Activated CD8-positive, alpha-beta T cell treated with anti-CD3 and anti-CD28 coated beads, Interleukin-2, amount 10 ng/mL, durations not matched to agents 7 days and 5 days (primary cell): ENCODE data around the gene MYZAP. TPM values are rescaled to one million over a fixed set of nuclear protein-coding genes. Genes with fewer than 3 reads are reported as not detected.

ENCODE experiments used
- ATAC-seq: fragments of 150-1000 bp; cut with Tn5 transposase; one replicate; pipeline ENCODE4 v1.10.0; 2021; ENCODE audit warnings: moderate library complexity
- CTCF ChIA-PET: fragments of 350-600 bp; sonication (Branson Sonifier 250); formaldehyde crosslinking; loops from one replicate; lab custom pipeline; 2021; ENCODE audit warnings: antibody characterized with exemption; lab: Charles Lee
- POLR2A ChIA-PET: fragments of 350-600 bp; sonication (Branson Sonifier 250); formaldehyde crosslinking; loops from one replicate; lab custom pipeline; 2021; ENCODE audit warnings: antibody characterized with exemption; lab: Charles Lee
- DNase-seq: peaks from one replicate; pipeline ENCODE4 v3.0.0-alpha.2; 2020
- H3K27ac Mint-ChIP-seq: one replicate; pipeline ENCODE4 v1.8.0; 2021; ENCODE audit warnings: mild to moderate bottlenecking, mixed read lengths
- H3K27me3 Mint-ChIP-seq: one replicate; pipeline ENCODE4 v1.8.0; 2021; ENCODE audit warnings: low read depth, mixed read lengths
- H3K36me3 Mint-ChIP-seq: one replicate; pipeline ENCODE4 v1.8.0; 2021; ENCODE audit warnings: low read depth, mixed read lengths
- H3K4me1 Mint-ChIP-seq: one replicate; pipeline ENCODE4 v1.8.0; 2021; ENCODE audit warnings: low read depth, mixed read lengths
- H3K4me3 Mint-ChIP-seq: one replicate; pipeline ENCODE4 v1.8.0; 2021; ENCODE audit warnings: mild to moderate bottlenecking, mixed read lengths
- H3K9me3 Mint-ChIP-seq: one replicate; pipeline ENCODE4 v1.8.0; 2022; ENCODE audit warnings: mixed read lengths; ENCODE audit not compliant: insufficient read depth
- total RNA-seq, 2 experiments: library from RNA; stranded (reverse); gene quantifications; one replicate each; pipeline ENCODE4 v1.2.3, GENCODE V29; 2021

MYZAP gene
- total RNA-seq, 2 experiments from 2014 or later: not detected

DNA sequence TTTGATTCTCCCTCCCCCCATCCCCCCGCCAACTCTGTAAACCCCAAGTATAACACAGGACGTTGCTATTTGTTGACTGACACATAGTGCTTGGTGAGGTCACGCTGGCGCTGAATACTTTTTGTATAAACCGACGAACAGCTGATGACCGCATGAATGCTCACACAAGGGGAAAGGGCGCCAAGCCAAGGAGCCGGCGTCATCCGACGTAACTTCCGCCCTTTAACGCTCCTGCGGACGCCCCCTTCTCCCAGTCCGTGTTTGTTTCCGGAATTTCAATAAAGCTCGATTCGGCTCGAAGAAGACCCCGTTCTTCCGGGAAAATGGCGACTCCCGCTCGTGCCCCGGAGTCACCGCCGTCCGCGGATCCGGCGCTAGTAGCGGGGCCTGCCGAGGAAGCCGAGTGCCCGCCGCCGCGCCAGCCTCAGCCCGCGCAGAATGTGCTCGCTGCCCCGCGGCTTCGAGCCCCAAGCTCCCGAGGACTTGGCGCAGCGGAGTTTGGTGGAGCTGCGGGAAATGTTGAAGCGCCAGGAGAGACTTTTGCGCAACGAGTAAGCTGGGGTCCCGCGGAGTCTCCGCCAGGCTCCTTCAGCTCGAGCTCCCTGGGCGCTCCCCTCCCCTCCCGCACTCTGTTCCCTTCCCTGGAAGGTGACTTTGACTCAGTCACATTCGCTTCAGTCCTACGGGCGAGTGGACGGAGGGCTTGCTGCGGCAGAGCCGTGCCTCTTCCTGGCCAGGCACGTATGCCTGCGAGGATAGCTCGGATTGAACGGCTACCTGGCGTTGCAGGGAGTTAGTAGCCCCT lies 114.9 kb downstream of the MYZAP start, which contains the start of gene POLR2M:
Gene POLR2M, plus strand, starts transcription at position 310 of the 805 bp plus-strand sequence. Its CDS starts 129 bp downstream, at position 439.
- Mint-ChIP-seq H3K4me1 (peaks cover 58% of the 10 kb centered on the region), H3K9me3 (no peaks in the 10 kb centered on the region), H3K27me3 (peaks cover 9% of the 10 kb centered on the region), H3K36me3 (peaks cover 39% of the 10 kb centered on the region), H3K27ac (peak within 1 kb of the TSS; percentile 87), H3K4me3 (peak within 1 kb of the TSS; percentile 90)
- ATAC-seq: peak; percentile 90
- ChIA-PET POLR2A (interaction anchor here (0.5 to 2.5 kb wide), 9 partner anchors 10 to 154 kb away, joined by 3 to 14 read pairs (median 3); no protein-coding TSS in a partner anchor), CTCF (interaction anchor here (0.6 to 4.3 kb wide), 8 partner anchors 12 to 477 kb away, joined by 3 to 30 read pairs (median 4); no protein-coding TSS in a partner anchor)
- peak; percentile 95 for DNase-seq

DNA sequence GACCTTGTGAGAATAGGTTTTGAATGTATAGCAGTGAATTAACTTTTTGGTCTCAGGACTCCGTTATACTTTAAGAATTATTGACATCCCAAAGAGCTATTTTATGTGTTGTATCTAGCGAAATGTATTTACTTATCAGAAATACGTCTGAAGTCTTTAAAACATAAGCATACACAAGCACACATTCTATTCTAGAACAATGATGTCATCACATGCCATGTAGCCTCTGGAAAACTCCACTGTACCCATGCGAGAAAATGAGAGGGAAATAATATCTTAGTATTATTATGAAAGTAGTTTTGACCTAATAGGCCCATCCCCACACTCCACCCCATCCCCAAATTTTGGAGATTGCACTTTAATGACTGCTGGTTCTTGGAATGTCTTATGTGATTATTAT lies 116.3 kb downstream of the MYZAP start:
- no peaks in the 10 kb centered on the region for H3K27me3 Mint-ChIP-seq
- no peak overlapping the region for H3K27ac Mint-ChIP-seq
- ATAC-seq (no peak), DNase-seq (no peak)
- ChIA-PET POLR2A (interaction anchor here (2.5 kb wide), 1 partner anchor 15 kb away, joined by 14 read pairs; no protein-coding TSS in a partner anchor), CTCF (interaction anchor here (0.9 to 4.3 kb wide), 5 partner anchors 16 to 152 kb away, joined by 3 to 30 read pairs (median 7); no protein-coding TSS in a partner anchor)
- peak overlapping the region; percentile 90 for H3K4me3 Mint-ChIP-seq
- peaks cover 52% of the 10 kb centered on the region for H3K36me3 Mint-ChIP-seq
- no peaks in the 10 kb centered on the region for H3K9me3 Mint-ChIP-seq
- H3K4me1 Mint-ChIP-seq: peaks cover 55% of the 10 kb centered on the region

DNA sequence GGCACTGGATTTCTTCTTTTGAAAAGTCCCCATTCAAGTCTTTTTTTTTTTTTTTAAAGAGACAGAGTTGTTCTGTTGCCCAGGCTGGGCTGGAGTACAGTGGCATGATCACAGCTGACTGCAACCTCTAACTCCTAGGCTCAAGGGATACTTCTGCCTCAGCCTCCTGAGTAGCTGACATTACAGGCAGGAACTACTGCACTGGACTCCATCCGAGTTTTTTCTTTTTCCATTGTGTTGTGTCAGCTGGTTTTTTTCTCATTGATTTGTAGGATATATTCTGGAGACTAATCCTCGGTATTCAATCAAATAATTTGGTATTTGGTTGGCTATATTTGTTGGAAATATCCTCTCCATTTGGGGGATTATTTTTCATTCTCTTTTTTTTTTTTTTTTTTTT lies 126.6 kb downstream of the MYZAP start:
- ATAC-seq (no peak), DNase-seq (no peak)
- Mint-ChIP-seq H3K4me3 (no peak overlapping the region), H3K36me3 (peaks cover 57% of the 10 kb centered on the region), H3K9me3 (peaks cover 4% of the 10 kb centered on the region), H3K27ac (no peak overlapping the region), H3K27me3 (no peaks in the 10 kb centered on the region), H3K4me1 (peaks cover 3% of the 10 kb centered on the region)
- CTCF ChIA-PET: interaction anchor here (1.0 to 1.6 kb wide), 2 partner anchors 9 to 158 kb away, joined by 3 read pairs; no protein-coding TSS in a partner anchor
- POLR2A ChIA-PET: interaction anchor here (0.8 kb wide), 1 partner anchor 11 kb away, joined by 4 read pairs; no protein-coding TSS in a partner anchor

- peaks cover 4% of the 10 kb centered on the region for H3K9me3 Mint-ChIP-seq
- H3K27ac Mint-ChIP-seq: no peak overlapping the region
- no peaks in the 10 kb centered on the region for H3K4me1 Mint-ChIP-seq
- H3K4me3 Mint-ChIP-seq: no peak overlapping the region
- ATAC-seq (no peak), DNase-seq (no peak)
- CTCF ChIA-PET: interaction anchor here (0.7 to 3.0 kb wide), 4 partner anchors 11 to 140 kb away, joined by 3 to 28 read pairs (median 4); no protein-coding TSS in a partner anchor
- POLR2A ChIA-PET: interaction anchor here (0.6 kb wide), 1 partner anchor 38 kb away, joined by 3 read pairs; no protein-coding TSS in a partner anchor
- H3K36me3 Mint-ChIP-seq: peaks cover 40% of the 10 kb centered on the region
- H3K27me3 Mint-ChIP-seq: no peaks in the 10 kb centered on the region
These were observed 129.2 kb downstream of the MYZAP start for GRCh38 chr15:57720867-57721266.

- DNase-seq (no peak), ATAC-seq (no peak)
- no peaks in the 10 kb centered on the region for H3K9me3 Mint-ChIP-seq
- H3K4me1 Mint-ChIP-seq: no peaks in the 10 kb centered on the region
- no peak overlapping the region for H3K4me3 Mint-ChIP-seq
- peaks cover 4% of the 10 kb centered on the region for H3K36me3 Mint-ChIP-seq
- no peak overlapping the region for H3K27ac Mint-ChIP-seq
- ChIA-PET CTCF (no interaction called here), POLR2A (no interaction called here)
- no peaks in the 10 kb centered on the region for H3K27me3 Mint-ChIP-seq
These were observed 134.7 kb downstream of the MYZAP start for GRCh38 chr15:57726411-57726810.

DNA sequence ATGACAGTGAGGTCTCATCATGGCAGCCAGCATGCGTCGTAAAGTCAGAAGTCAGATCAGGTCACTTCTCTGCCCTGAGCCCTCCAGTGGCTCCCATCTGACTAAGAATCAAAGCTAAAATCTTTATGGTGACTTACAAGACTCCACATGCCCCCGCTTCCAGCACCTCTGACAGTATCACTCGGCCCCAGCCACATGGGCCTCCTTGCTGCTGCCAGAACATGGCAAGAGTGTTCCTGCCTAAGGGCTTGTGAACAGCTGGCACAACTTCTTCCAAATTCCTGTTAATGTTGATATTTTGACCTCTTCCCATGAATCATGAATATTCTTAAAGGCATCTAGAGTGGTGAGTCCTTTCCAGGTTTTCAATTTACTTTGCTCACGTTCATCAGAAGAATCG lies 135.3 kb downstream of the MYZAP start:
- DNase-seq (no peak), ATAC-seq (no peak)
- Mint-ChIP-seq H3K4me3 (no peak overlapping the region), H3K27ac (no peak overlapping the region), H3K27me3 (no peaks in the 10 kb centered on the region), H3K4me1 (no peaks in the 10 kb centered on the region), H3K9me3 (no peaks in the 10 kb centered on the region), H3K36me3 (peaks cover 4% of the 10 kb centered on the region)
- ChIA-PET CTCF (no interaction called here), POLR2A (no interaction called here)

- CTCF ChIA-PET: interaction anchor here (1.3 to 1.5 kb wide), 2 partner anchors 17 to 22 kb away, joined by 3 read pairs; no protein-coding TSS in a partner anchor
- no peaks in the 10 kb centered on the region for H3K27me3 Mint-ChIP-seq
- DNase-seq: no peak
These were observed 136.7 kb downstream of the MYZAP start for GRCh38 chr15:57728436-57728835.

DNA sequence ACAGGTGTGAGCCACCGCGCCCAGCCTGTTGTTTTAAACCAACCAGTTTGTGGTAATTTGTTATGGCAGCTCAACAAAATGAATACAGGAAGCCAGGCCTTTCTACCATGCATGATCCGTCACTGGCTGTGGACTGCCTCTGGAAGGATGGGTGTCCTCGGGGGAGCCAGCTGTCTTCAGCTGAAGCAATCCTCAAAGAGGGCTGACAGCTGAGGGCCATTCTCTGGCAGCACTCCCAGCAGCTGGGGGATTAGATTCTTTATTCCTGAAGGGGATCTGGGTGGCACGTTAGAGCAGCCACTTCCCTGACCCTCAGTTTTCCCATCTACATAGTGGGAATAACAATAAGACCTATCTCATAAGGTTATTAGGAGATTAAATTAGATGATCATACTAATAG lies 139.2 kb downstream of the MYZAP start:
- ChIA-PET CTCF (interaction anchor here (1.9 to 4.6 kb wide), 5 partner anchors 9 to 130 kb away, joined by 4 to 65 read pairs (median 30); partner anchors contain the start of gene POLR2M), POLR2A (interaction anchor here (0.6 kb wide), 1 partner anchor 11 kb away, joined by 3 read pairs; no protein-coding TSS in a partner anchor)
- DNase-seq: no peak
- Mint-ChIP-seq H3K9me3 (no peaks in the 10 kb centered on the region), H3K36me3 (no peaks in the 10 kb centered on the region), H3K4me1 (no peaks in the 10 kb centered on the region), H3K27me3 (no peaks in the 10 kb centered on the region), H3K4me3 (no peak overlapping the region), H3K27ac (no peak overlapping the region)
- ATAC-seq: no peak

More at GRCh38 chr15:57728436-57728835, 136.7 kb downstream of the MYZAP start:
- Mint-ChIP-seq H3K4me1 (no peaks in the 10 kb centered on the region), H3K9me3 (no peaks in the 10 kb centered on the region), H3K27ac (no peak overlapping the region), H3K4me3 (no peak overlapping the region), H3K36me3 (no peaks in the 10 kb centered on the region)
- POLR2A ChIA-PET: no interaction called here
- ATAC-seq: no peak

GRCh38 chr15:57731530-57732103 lies 139.9 kb downstream of the MYZAP start:
- H3K9me3 Mint-ChIP-seq: no peaks in the 10 kb centered on the region
- no peaks in the 10 kb centered on the region for H3K36me3 Mint-ChIP-seq
- ATAC-seq (no peak), DNase-seq (no peak)
- no peak overlapping the region for H3K4me3 Mint-ChIP-seq
- ChIA-PET CTCF (interaction anchor here (0.6 to 4.6 kb wide), 20 partner anchors 8 to 451 kb away, joined by 3 to 65 read pairs (median 6); partner anchors contain the start of gene POLR2M), POLR2A (no interaction called here)
- H3K27me3 Mint-ChIP-seq: no peaks in the 10 kb centered on the region
- H3K4me1 Mint-ChIP-seq: no peaks in the 10 kb centered on the region
- no peak overlapping the region for H3K27ac Mint-ChIP-seq

DNA sequence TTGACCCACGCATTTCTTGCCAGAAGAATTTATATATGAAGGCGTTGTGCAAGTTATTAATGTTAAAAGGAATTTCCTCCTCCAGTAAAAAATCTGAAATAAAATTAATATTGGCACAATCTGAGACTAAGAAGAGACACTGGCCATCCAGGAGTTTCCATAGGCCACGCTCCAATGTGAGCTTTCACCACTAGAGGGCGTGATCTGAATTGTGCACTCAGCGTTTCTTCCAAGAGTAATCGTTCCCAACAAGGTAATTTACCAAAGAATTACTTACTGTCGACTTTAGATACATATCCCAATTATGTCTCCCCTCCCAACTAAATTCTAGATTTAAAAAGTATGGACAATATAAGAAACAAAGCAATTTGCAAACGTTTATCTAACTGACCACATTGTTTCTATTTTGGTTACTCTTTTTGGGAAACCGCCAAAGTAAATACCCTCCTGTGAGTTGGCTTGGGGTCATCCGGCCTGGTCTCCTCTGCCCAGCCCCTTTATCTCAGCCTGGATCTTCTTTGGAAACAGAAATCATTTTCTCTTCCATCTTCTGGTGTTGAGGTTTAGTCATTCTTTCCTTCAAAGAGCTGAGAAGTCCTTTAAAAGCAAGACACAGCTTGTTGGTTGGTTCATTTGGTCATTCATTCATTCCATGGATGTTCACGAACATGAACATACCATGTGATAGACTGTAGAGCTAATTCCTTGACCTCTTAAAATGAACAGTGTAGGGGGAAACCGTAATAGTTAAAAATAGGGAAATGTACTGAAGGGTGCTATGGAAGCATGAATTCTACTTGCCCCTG lies 141.0 kb downstream of the MYZAP start:
- Mint-ChIP-seq H3K9me3 (no peaks in the 10 kb centered on the region), H3K4me1 (no peaks in the 10 kb centered on the region), H3K4me3 (no peak overlapping the region), H3K27ac (no peak overlapping the region), H3K27me3 (no peaks in the 10 kb centered on the region), H3K36me3 (no peaks in the 10 kb centered on the region)
- ChIA-PET POLR2A (interaction anchor here (0.5 to 1.4 kb wide), 2 partner anchors 10 to 26 kb away, joined by 3 to 4 read pairs; partner anchors contain the start of gene POLR2M), CTCF (interaction anchor here (0.7 to 4.6 kb wide), 32 partner anchors 9 to 1028 kb away, joined by 3 to 65 read pairs (median 4); partner anchors contain the start of gene POLR2M)
- ATAC-seq (peak; percentile 69), DNase-seq (peak; percentile 57)
